ENCODE results near the gene WBP11. TPM values are rescaled to one million over a fixed set of nuclear protein-coding genes. Genes with fewer than 3 reads are reported as not detected.
A peak's percentile ranks its signal among the peaks of the same experiment; 100 is the strongest.

The WBP11 gene
- total and polyA plus RNA-seq, 2 of the 13 experiments (the other 11 are each of a cell fraction or from before 2014, with no cell fraction given), result 7.6 to 31.0 TPM

GRCh38 chr12:14843425-14843887 is 40.2 kb upstream of the WBP11 start, which contains the start of gene ART4 (continued):
- peak; percentile 53 to 60; a peak in 2 of 4 replicates for TF ChIP-seq HMGXB4 (CRISPR knock-in tag; IDR thresholded peaks at IDR 0.05; ENCODE audit: borderline replicate concordance in 1 of 2, low read depth in 1 of 2)
- TF ChIP-seq NR1H2 (CRISPR knock-in tag; IDR thresholded peaks at IDR 0.05; ENCODE audit: borderline replicate concordance, low read depth), result no peak
- TF ChIP-seq NFE2L2 (IDR thresholded peaks at IDR 0.05; ENCODE audit: low read length), result no peak
- TF ChIP-seq CBX1 (IDR thresholded peaks at IDR 0.05; ENCODE audit: low read depth), result no peak
- TF ChIP-seq ZNF329 (CRISPR knock-in tag; IDR thresholded peaks at IDR 0.05; ENCODE audit: low read depth), result no peak
- TF ChIP-seq ZNF792 (CRISPR knock-in tag; IDR thresholded peaks at IDR 0.05), result 0 out of 2 replicates have a peak, but pooled peaks have one; percentile 27
- peak; percentile 54; the same call in 1 of the 2 replicates for TF ChIP-seq MIXL1 (CRISPR knock-in tag; IDR thresholded peaks at IDR 0.05)
- 0 out of 2 replicates have a peak, but pooled peaks have one; percentile 55 for TF ChIP-seq RFXAP (CRISPR knock-in tag; IDR thresholded peaks at IDR 0.05; ENCODE audit: borderline replicate concordance)
- TF ChIP-seq ZNF343 (CRISPR knock-in tag; IDR thresholded peaks at IDR 0.05), result peak; percentile 67; the same call in 1 of the 2 replicates
- TF ChIP-seq, protein P1, sequence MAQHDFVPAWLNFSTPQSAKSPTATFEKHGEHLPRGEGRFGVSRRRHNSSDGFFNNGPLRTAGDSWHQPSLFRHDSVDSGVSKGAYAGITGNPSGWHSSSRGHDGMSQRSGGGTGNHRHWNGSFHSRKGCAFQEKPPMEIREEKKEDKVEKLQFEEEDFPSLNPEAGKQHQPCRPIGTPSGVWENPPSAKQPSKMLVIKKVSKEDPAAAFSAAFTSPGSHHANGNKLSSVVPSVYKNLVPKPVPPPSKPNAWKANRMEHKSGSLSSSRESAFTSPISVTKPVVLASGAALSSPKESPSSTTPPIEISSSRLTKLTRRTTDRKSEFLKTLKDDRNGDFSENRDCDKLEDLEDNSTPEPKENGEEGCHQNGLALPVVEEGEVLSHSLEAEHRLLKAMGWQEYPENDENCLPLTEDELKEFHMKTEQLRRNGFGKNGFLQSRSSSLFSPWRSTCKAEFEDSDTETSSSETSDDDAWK (CRISPR knock-in tag; IDR thresholded peaks at IDR 0.05), result no peak
- TF ChIP-seq ATAD3A (CRISPR knock-in tag; IDR thresholded peaks at IDR 0.05), result no peak
- peak; percentile 60; the same call in 1 of the 2 replicates for TF ChIP-seq HMGXB3 (CRISPR knock-in tag; IDR thresholded peaks at IDR 0.05; ENCODE audit: borderline replicate concordance)
- TF ChIP-seq MNT (IDR thresholded peaks at IDR 0.05), result no peak
- TF ChIP-seq ZNF569 (CRISPR knock-in tag; IDR thresholded peaks at IDR 0.05; ENCODE audit: borderline replicate concordance), result no peak
- TF ChIP-seq FOXK1 (CRISPR knock-in tag; IDR thresholded peaks at IDR 0.05; ENCODE audit: borderline replicate concordance, low read depth), result no peak
- no peak for TF ChIP-seq ONECUT2 (CRISPR knock-in tag; IDR thresholded peaks at IDR 0.05)
- TF ChIP-seq ZNF282 (IDR thresholded peaks at IDR 0.05; ENCODE audit: partially characterized antibody), result no peak
- no peak for TF ChIP-seq ZBTB7A (CRISPR knock-in tag; IDR thresholded peaks at IDR 0.05)
- TF ChIP-seq HMGA1 (CRISPR knock-in tag; conservative IDR thresholded peaks at IDR 0.05), result no peak
- no peak for TF ChIP-seq PHB2 (IDR thresholded peaks at IDR 0.05; ENCODE audit: partially characterized antibody)
- TF ChIP-seq, protein P2, sequence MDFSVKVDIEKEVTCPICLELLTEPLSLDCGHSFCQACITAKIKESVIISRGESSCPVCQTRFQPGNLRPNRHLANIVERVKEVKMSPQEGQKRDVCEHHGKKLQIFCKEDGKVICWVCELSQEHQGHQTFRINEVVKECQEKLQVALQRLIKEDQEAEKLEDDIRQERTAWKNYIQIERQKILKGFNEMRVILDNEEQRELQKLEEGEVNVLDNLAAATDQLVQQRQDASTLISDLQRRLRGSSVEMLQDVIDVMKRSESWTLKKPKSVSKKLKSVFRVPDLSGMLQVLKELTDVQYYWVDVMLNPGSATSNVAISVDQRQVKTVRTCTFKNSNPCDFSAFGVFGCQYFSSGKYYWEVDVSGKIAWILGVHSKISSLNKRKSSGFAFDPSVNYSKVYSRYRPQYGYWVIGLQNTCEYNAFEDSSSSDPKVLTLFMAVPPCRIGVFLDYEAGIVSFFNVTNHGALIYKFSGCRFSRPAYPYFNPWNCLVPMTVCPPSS (IDR thresholded peaks at IDR 0.05), result no peak
